Mesenchymal stem cell (in vitro differentiated cells and primary cell): ENCODE measurements around the gene GLTP.
A peak's percentile ranks its signal among the peaks of the same experiment; 100 is the strongest.

ENCODE experiments used
- DNase-seq: peaks from one replicate; pipeline ENCODE4 v3.0.0-alpha.2; 2013
- H2AFZ ChIP-seq: one replicate; pipeline ENCODE4 v1.6.1; 2013; ENCODE audit warnings: low read depth, mild to moderate bottlenecking, control low read depth, inconsistent platforms, low read length, moderate library complexity
- H2AK5ac ChIP-seq: 2 replicates; pipeline ENCODE4 v1.6.1; 2013; ENCODE audit warnings: low read length, moderate library complexity, mild to moderate bottlenecking, inconsistent platforms; ENCODE audit not compliant: severe bottlenecking
- H2BK120ac ChIP-seq: one replicate; pipeline ENCODE4 v1.6.1; 2013; ENCODE audit warnings: low read depth, mild to moderate bottlenecking, inconsistent platforms, low read length, moderate library complexity
- H2BK12ac ChIP-seq, 2 experiments: one replicate each; pipeline ENCODE4 v1.6.1; 2013; ENCODE audit warnings: inconsistent platforms in 2 of 2, low read length in 2 of 2, mild to moderate bottlenecking in 2 of 2, moderate library complexity in 2 of 2, control low read depth in 1 of 2
- H2BK15ac ChIP-seq: one replicate; pipeline ENCODE4 v1.6.1; 2013; ENCODE audit warnings: mild to moderate bottlenecking, low read depth, inconsistent platforms; ENCODE audit not compliant: poor library complexity, severe bottlenecking
- H2BK5ac ChIP-seq: 2 replicates; pipeline ENCODE4 v1.6.1; 2013; ENCODE audit warnings: low read depth, mild to moderate bottlenecking, low read length, control low read depth, inconsistent platforms; ENCODE audit not compliant: poor library complexity, severe bottlenecking
- H3K14ac ChIP-seq, 2 experiments: one replicate each; pipeline ENCODE4 v1.6.1; 2013; ENCODE audit warnings: inconsistent platforms in 2 of 2, low read length in 2 of 2, control low read depth in 1 of 2, mild to moderate bottlenecking in 1 of 2, moderate library complexity in 1 of 2
- H3K18ac ChIP-seq, 2 experiments: one replicate each; pipeline ENCODE4 v1.6.1; 2013; ENCODE audit warnings: inconsistent platforms in 2 of 2, low read length in 2 of 2, control low read depth in 1 of 2, low read depth in 1 of 2, mild to moderate bottlenecking in 1 of 2
- H3K23ac ChIP-seq, 2 experiments: one replicate each; pipeline ENCODE4 v1.6.1; 2013; ENCODE audit warnings: inconsistent platforms in 2 of 2, low read length in 2 of 2, mild to moderate bottlenecking in 2 of 2, moderate library complexity in 2 of 2, control low read depth in 1 of 2
- H3K27ac ChIP-seq: 2 replicates; pipeline ENCODE4 v1.5.1; 2013; ENCODE audit warnings: mild to moderate bottlenecking, moderate library complexity, low read length, control low read depth, inconsistent platforms; ENCODE audit not compliant: poor library complexity, severe bottlenecking
- H3K27me3 ChIP-seq, 2 experiments: 2 replicates each; pipeline versions ENCODE4 v1.6.1 to v1.7.0; 2013; ENCODE audit warnings: low read length in 2 of 2, mild to moderate bottlenecking in 2 of 2, moderate library complexity in 2 of 2, control low read depth in 1 of 2, inconsistent platforms in 1 of 2; ENCODE audit not compliant: control insufficient read depth in 1 of 2, insufficient read depth in 1 of 2
- H3K36me3 ChIP-seq, 2 experiments: 2 replicates each; pipeline versions ENCODE4 v1.6.1 to v1.7.0; 2013; ENCODE audit warnings: low read length in 2 of 2, control low read depth in 1 of 2, inconsistent platforms in 1 of 2, low read depth in 1 of 2, mild to moderate bottlenecking in 1 of 2; ENCODE audit not compliant: insufficient read depth in 2 of 2, control insufficient read depth in 1 of 2
- H3K4ac ChIP-seq, 2 experiments: one replicate each; pipeline ENCODE4 v1.6.1; 2013; ENCODE audit warnings: inconsistent platforms in 2 of 2, low read length in 2 of 2, mild to moderate bottlenecking in 2 of 2, moderate library complexity in 2 of 2, control low read depth in 1 of 2, low read depth in 1 of 2
- H3K4me1 ChIP-seq: 2 replicates; pipeline ENCODE4 v1.6.1; 2013; ENCODE audit warnings: low read depth, low read length, control low read depth; ENCODE audit not compliant: control insufficient read depth, insufficient read depth
- H3K4me2 ChIP-seq: 2 replicates; pipeline ENCODE4 v1.6.1; 2013; ENCODE audit warnings: low read length, mild to moderate bottlenecking, inconsistent platforms; ENCODE audit not compliant: poor library complexity, severe bottlenecking
- H3K4me3 ChIP-seq, 2 experiments: 2 replicates each; pipeline versions ENCODE4 v1.5.1 to v1.7.0; 2013; ENCODE audit warnings: low read length in 2 of 2, mild to moderate bottlenecking in 2 of 2, control low read depth in 1 of 2, low read depth in 1 of 2; ENCODE audit not compliant: insufficient read depth in 1 of 2
- H3K79me1 ChIP-seq: replicated peaks from 2 replicates; pipeline ENCODE4 v1.6.1; 2013; ENCODE audit warnings: mild to moderate bottlenecking, control low read depth, low read length, inconsistent platforms; ENCODE audit not compliant: poor library complexity, severe bottlenecking
- H3K9ac ChIP-seq: 2 replicates; pipeline ENCODE4 v1.7.0; 2013; ENCODE audit warnings: mild to moderate bottlenecking, low read length, moderate library complexity
- H3K9me3 ChIP-seq: 2 replicates; pipeline ENCODE4 v1.7.0; 2013; ENCODE audit warnings: mild to moderate bottlenecking, low read length; ENCODE audit not compliant: control insufficient read depth
- H4K8ac ChIP-seq: one replicate; pipeline ENCODE4 v1.6.1; 2013; ENCODE audit warnings: inconsistent platforms, mild to moderate bottlenecking, low read length, moderate library complexity
- H4K91ac ChIP-seq: one replicate; pipeline ENCODE4 v1.6.1; 2013; ENCODE audit warnings: mild to moderate bottlenecking, low read length, inconsistent platforms
- WGBS: methylation state at CpG from one replicate; pipeline ENCODE4 v1.1.7; 2013; ENCODE audit warnings: mixed read lengths; 5-methylcytosine and 5-hydroxymethylcytosine counted together

The GLTP gene

GRCh38 chr12:109916045-109916444, 35.7 kb upstream of the GLTP start:
- peaks cover 56 to 92% of the 10 kb centered on the region in 2 experiments for H3K36me3 ChIP-seq
- no peaks in the 10 kb centered on the region for H3K9me3 ChIP-seq
- H3K4me2 ChIP-seq = no peak overlapping the region
- no peak overlapping the region for H4K91ac ChIP-seq
- no peaks in the 10 kb centered on the region for H3K4me1 ChIP-seq
- H2BK12ac ChIP-seq = no peak overlapping the region
- H2AFZ ChIP-seq = no peak overlapping the region
- H2BK5ac ChIP-seq = no peak overlapping the region
- H3K79me1 ChIP-seq = peaks cover 2% of the 10 kb centered on the region
- H3K4me3 ChIP-seq = no peak overlapping the region
- no peak overlapping the region for H3K23ac ChIP-seq
- H3K27ac ChIP-seq = no peak overlapping the region
- no peak for DNase-seq
- no peak overlapping the region for H3K4ac ChIP-seq
- no peaks in the 10 kb centered on the region for H3K27me3 ChIP-seq
- H3K18ac ChIP-seq = no peak overlapping the region
- 95% methylated on average over 4 of the region's 4 CpGs for WGBS
- H2AK5ac ChIP-seq = no peak overlapping the region
- H4K8ac ChIP-seq = no peak overlapping the region
- H2BK120ac ChIP-seq = no peak overlapping the region
- no peak overlapping the region for H2BK15ac ChIP-seq
- H3K9ac ChIP-seq = no peak overlapping the region
- H3K14ac ChIP-seq = no peak overlapping the region

GRCh38 chr12:109915171-109916040, 35.1 kb upstream of the GLTP start:
- Histone ChIP-seq H3K18ac (no peak overlapping the region), H2BK120ac (no peak overlapping the region), H3K4ac (no peak overlapping the region), H3K79me1 (peaks cover 2% of the 10 kb centered on the region), H3K9ac (no peak overlapping the region), H3K4me3 (no peak overlapping the region), H4K91ac (no peak overlapping the region), H2AFZ (no peak overlapping the region), H3K4me1 (no peaks in the 10 kb centered on the region), H3K14ac (no peak overlapping the region), H3K27me3 (no peaks in the 10 kb centered on the region), H3K23ac (no peak overlapping the region), H4K8ac (no peak overlapping the region), H3K4me2 (no peak overlapping the region), H2AK5ac (no peak overlapping the region), H3K9me3 (no peaks in the 10 kb centered on the region), H2BK12ac (no peak overlapping the region), H3K27ac (no peak overlapping the region), H2BK15ac (no peak overlapping the region), H3K36me3 (peaks cover 52 to 92% of the 10 kb centered on the region in 2 experiments), H2BK5ac (no peak overlapping the region)
- WGBS = 91% methylated on average over 26 of the region's 26 CpGs
- no peak for DNase-seq

DNA sequence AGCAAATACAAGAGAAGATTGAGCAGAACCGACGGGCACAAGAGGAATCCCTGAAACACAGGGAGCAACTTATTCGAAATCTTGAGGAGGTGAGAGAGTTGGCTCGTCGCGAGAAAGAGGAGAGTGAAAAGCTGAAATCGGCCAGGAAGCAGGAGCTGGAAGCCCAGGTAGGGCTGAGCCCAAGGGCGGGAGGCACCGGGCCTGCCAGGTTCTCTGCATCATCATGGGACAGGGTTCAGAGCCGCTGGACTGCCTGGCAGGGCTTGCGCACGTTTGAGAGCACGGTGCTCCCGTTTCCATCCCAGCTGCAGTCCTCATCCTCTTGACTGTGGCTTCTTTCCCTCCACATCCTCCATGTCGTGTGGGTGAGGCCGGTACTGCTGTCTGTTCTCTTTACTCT, 34.1 kb upstream of the GLTP start:
- Histone ChIP-seq H3K9ac (no peak overlapping the region), H2BK120ac (no peak overlapping the region), H2AFZ (no peak overlapping the region), H4K91ac (no peak overlapping the region), H3K4me1 (peaks cover 1% of the 10 kb centered on the region), H3K27ac (no peak overlapping the region), H3K9me3 (no peaks in the 10 kb centered on the region), H3K14ac (no peak overlapping the region), H2BK15ac (no peak overlapping the region), H2BK5ac (no peak overlapping the region), H3K23ac (peak overlapping the region in 1 of 2 experiments; percentile 24), H3K18ac (no peak overlapping the region), H3K27me3 (no peaks in the 10 kb centered on the region), H2BK12ac (no peak overlapping the region), H2AK5ac (no peak overlapping the region), H3K4ac (no peak overlapping the region), H4K8ac (no peak overlapping the region), H3K79me1 (peaks cover 2% of the 10 kb centered on the region), H3K4me2 (no peak overlapping the region), H3K36me3 (peaks cover 54 to 91% of the 10 kb centered on the region in 2 experiments), H3K4me3 (no peak overlapping the region)
- no peak for DNase-seq
- WGBS = 98% methylated on average over 16 of the region's 16 CpGs

GRCh38 chr12:109912855-109913321, 32.5 kb upstream of the GLTP start:
- H3K4me1 ChIP-seq = peaks cover 1% of the 10 kb centered on the region
- no peaks in the 10 kb centered on the region for H3K9me3 ChIP-seq
- H3K18ac ChIP-seq = no peak overlapping the region
- no peak overlapping the region for H2AFZ ChIP-seq
- no peak overlapping the region for H2BK12ac ChIP-seq
- peaks cover 2% of the 10 kb centered on the region for H3K79me1 ChIP-seq
- H4K91ac ChIP-seq = no peak overlapping the region
- WGBS = 82% methylated on average over 12 of the region's 12 CpGs
- H3K36me3 ChIP-seq = peaks cover 57 to 98% of the 10 kb centered on the region in 2 experiments
- no peak overlapping the region for H3K4ac ChIP-seq
- H3K27ac ChIP-seq = no peak overlapping the region
- H3K4me2 ChIP-seq = no peak overlapping the region
- no peak overlapping the region for H2AK5ac ChIP-seq
- no peak overlapping the region for H2BK5ac ChIP-seq
- H2BK15ac ChIP-seq = no peak overlapping the region
- H3K9ac ChIP-seq = no peak overlapping the region
- H3K14ac ChIP-seq = no peak overlapping the region
- no peaks in the 10 kb centered on the region for H3K27me3 ChIP-seq
- no peak overlapping the region for H3K23ac ChIP-seq
- H2BK120ac ChIP-seq = no peak overlapping the region
- no peak overlapping the region for H3K4me3 ChIP-seq
- DNase-seq = no peak
- H4K8ac ChIP-seq = no peak overlapping the region
